ENCODE data around the gene ADAMTS10. TPM values are rescaled to one million over a fixed set of nuclear protein-coding genes. Genes with fewer than 3 reads are reported as not detected.

The ADAMTS10 gene
- total and polyA plus RNA-seq, 2 donors (not counting 3 experiments of a cell fraction or from before 2014, with no cell fraction given): 15.8 to 17.4 TPM

DNA sequence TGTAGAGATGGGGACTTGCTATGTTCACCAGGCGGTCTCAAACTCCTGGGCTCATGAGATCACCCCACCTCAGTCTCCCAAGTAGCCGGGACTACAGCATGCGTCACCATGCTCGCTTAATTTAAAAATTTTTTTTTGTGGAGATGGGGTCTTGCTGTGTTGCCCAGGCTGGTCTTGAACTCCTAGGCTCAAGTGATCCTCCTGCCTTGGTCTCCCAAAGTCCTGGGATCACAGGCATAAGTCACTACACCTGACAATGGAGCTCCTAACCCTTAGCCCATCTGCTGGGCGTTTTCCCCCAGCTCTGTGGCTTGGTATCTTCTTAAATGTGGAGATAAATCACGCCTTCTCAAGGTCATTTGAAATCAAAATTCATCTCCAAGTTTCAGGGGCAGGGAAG lies 6.3 kb upstream of the ADAMTS10 start:
- Histone ChIP-seq H3K79me2 (ENCODE audit: control insufficient read depth, insufficient read depth, low read length) (no peaks in the 10 kb centered on the region), H3K27ac (ENCODE audit: insufficient read depth, low read depth, low read length) (no peak overlapping the region), H3K4me2 (ENCODE audit: insufficient read depth, low read length) (no peak overlapping the region), H3K9me1 (replicated peaks; ENCODE audit: control insufficient read depth, extremely low read depth, insufficient read depth, low read length) (no peaks in the 10 kb centered on the region), H3K4me3 (replicated peaks in 1 of 3; ENCODE audit: insufficient read depth in 1 of 3, low read depth in 1 of 3, low read length in 3 of 3) (no peak overlapping the region), H3K27me3 (ENCODE audit: control insufficient read depth in 2 of 2, insufficient read depth in 2 of 2, low read length in 2 of 2) (no peaks in the 10 kb centered on the region), H4K20me1 (replicated peaks; ENCODE audit: control insufficient read depth, extremely low read depth, insufficient read depth, low read length) (no peaks in the 10 kb centered on the region), H2AFZ (ENCODE audit: low read depth, low read length) (no peak overlapping the region), H3K9ac (replicated peaks; ENCODE audit: extremely low read depth, insufficient read depth, low read length) (no peak overlapping the region), H3K9me3 (replicated peaks; ENCODE audit: control insufficient read depth, insufficient read depth, low read length) (no peaks in the 10 kb centered on the region), H3K4me1 (ENCODE audit: control insufficient read depth, extremely low read depth, insufficient read depth, low read length) (no peaks in the 10 kb centered on the region), H3K36me3 (ENCODE audit: control insufficient read depth in 2 of 2, extremely low read depth in 1 of 2, insufficient read depth in 2 of 2, low read length in 2 of 2) (no peaks in the 10 kb centered on the region)
- TF ChIP-seq POLR2AphosphoS5 (IDR thresholded peaks at IDR 0.05; ENCODE audit: insufficient read depth, low read depth, low read length): no peak
- TF ChIP-seq POLR2A (IDR thresholded peaks at IDR 0.05; ENCODE audit: low read depth, low read length): no peak
- TF ChIP-seq, protein P1, sequence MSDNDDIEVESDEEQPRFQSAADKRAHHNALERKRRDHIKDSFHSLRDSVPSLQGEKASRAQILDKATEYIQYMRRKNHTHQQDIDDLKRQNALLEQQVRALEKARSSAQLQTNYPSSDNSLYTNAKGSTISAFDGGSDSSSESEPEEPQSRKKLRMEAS (IDR thresholded peaks at IDR 0.05; ENCODE audit: insufficient read depth, insufficient read length): no peak
- TF ChIP-seq EZH2 (IDR thresholded peaks at IDR 0.05; ENCODE audit: borderline replicate concordance, low read depth, low read length, severe bottlenecking): no peak
- no peak for TF ChIP-seq MYC (IDR thresholded peaks at IDR 0.05; ENCODE audit: low read depth, low read length)
- TF ChIP-seq GATA2 (IDR thresholded peaks at IDR 0.05; ENCODE audit: insufficient read depth, insufficient read length, low read depth, low read length): no peak
- TF ChIP-seq FOS (IDR thresholded peaks at IDR 0.05; ENCODE audit: borderline replicate concordance, insufficient read depth, low read length): no peak
- no peak for TF ChIP-seq JUN (IDR thresholded peaks at IDR 0.05; ENCODE audit: borderline replicate concordance, insufficient read depth, insufficient read length, low read depth)
- TF ChIP-seq, protein P2, sequence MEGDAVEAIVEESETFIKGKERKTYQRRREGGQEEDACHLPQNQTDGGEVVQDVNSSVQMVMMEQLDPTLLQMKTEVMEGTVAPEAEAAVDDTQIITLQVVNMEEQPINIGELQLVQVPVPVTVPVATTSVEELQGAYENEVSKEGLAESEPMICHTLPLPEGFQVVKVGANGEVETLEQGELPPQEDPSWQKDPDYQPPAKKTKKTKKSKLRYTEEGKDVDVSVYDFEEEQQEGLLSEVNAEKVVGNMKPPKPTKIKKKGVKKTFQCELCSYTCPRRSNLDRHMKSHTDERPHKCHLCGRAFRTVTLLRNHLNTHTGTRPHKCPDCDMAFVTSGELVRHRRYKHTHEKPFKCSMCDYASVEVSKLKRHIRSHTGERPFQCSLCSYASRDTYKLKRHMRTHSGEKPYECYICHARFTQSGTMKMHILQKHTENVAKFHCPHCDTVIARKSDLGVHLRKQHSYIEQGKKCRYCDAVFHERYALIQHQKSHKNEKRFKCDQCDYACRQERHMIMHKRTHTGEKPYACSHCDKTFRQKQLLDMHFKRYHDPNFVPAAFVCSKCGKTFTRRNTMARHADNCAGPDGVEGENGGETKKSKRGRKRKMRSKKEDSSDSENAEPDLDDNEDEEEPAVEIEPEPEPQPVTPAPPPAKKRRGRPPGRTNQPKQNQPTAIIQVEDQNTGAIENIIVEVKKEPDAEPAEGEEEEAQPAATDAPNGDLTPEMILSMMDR (IDR thresholded peaks at IDR 0.05; ENCODE audit: extremely low read depth in 1 of 2, insufficient read depth in 1 of 2, low read depth in 1 of 2, low read length in 2 of 2): no peak
- intact Hi-C loops (cut with micrococcal nuclease): loop anchor here (5.0 kb wide), 1 partner anchor 35 kb away; no protein-coding TSS in a partner anchor
- BruUV-seq (replicated peaks): no TSS peak
- CTCF ChIA-PET: interaction anchor here (0.8 to 2.2 kb wide), 3 partner anchors 12 to 498 kb away, joined by 3 to 15 read pairs (median 8); no protein-coding TSS in a partner anchor
- FAIRE-seq (no peak), DNase-seq (ENCODE audit: low read depth, low spot score) (no peak)
- dilution Hi-C loops (cut with MboI; ENCODE audit: extremely low pct_ligation_motif_present, low sequenced_read_pairs): no loop called here
- POLR2A ChIA-PET: no interaction called here

Data from endothelial cell of umbilical vein (primary cell).